DMS53 treated with DMSO at 0.1 percent for 48 hours (cell line): Measurements from ENCODE around the gene PRAMEF12.
"Not testable (repeated sequence)": the region's sequence is repeated elsewhere in the genome, so short reads cannot be mapped to it uniquely, and the experiment has no call there.

Experiments
- DNase-seq: peaks from one replicate; lab custom pipeline; 2025; ENCODE audit not compliant: unreplicated experiment; lab: John Stamatoyannopoulos, UW

Gene PRAMEF12

GRCh38 chr1:12769976-12770505 is 3.5 kb upstream of the PRAMEF12 start:
- no peak for DNase-seq

GRCh38 chr1:12770620-12771019 is 2.9 kb upstream of the PRAMEF12 start:
- no peak for DNase-seq

- DNase-seq: no peak
Observed at GRCh38 chr1:12771186-12771585, 2.4 kb upstream of the PRAMEF12 start.

GRCh38 chr1:12772520-12772919 is 1.0 kb upstream of the PRAMEF12 start:
- DNase-seq: no peak

- DNase-seq: no peak
Observed at GRCh38 chr1:12774801-12775345, 1.3 kb downstream of the PRAMEF12 start.

GRCh38 chr1:12775443-12775842 is 1.9 kb downstream of the PRAMEF12 start:
- no peak for DNase-seq

GRCh38 chr1:12776801-12777557 is 3.4 kb downstream of the PRAMEF12 start:
- DNase-seq: no peak

GRCh38 chr1:12778061-12778460 is 4.5 kb downstream of the PRAMEF12 start:
- DNase-seq: no peak

GRCh38 chr1:12778907-12779306 is 5.4 kb downstream of the PRAMEF12 start:
- DNase-seq: no peak

- DNase-seq: not testable (repeated sequence)
Observed at GRCh38 chr1:12781488-12781887, 8.0 kb downstream of the PRAMEF12 start.

GRCh38 chr1:12783783-12784182 is 10.2 kb downstream of the PRAMEF12 start:
- not testable (repeated sequence) for DNase-seq

- DNase-seq: not testable (repeated sequence)
Observed at GRCh38 chr1:12784729-12785128, 11.2 kb downstream of the PRAMEF12 start.

- DNase-seq: not testable (repeated sequence)
Observed at GRCh38 chr1:12791097-12791496, 17.6 kb downstream of the PRAMEF12 start, which contains the start of gene PRAMEF1. Gene PRAMEF1, plus strand, starts transcription at chr1:12791397. Its CDS starts 1,831 bp downstream, at chr1:12793228.

GRCh38 chr1:12798911-12799310 is 25.4 kb downstream of the PRAMEF12 start:
- DNase-seq: no peak

GRCh38 chr1:12799730-12800129 is 26.2 kb downstream of the PRAMEF12 start:
- DNase-seq: no peak

GRCh38 chr1:12809933-12810332 is 36.4 kb downstream of the PRAMEF12 start:
- DNase-seq: no peak

- no peak for DNase-seq
Observed at GRCh38 chr1:12810691-12811408, 37.3 kb downstream of the PRAMEF12 start.

- no peak for DNase-seq
Observed at GRCh38 chr1:12811409-12811784, 37.9 kb downstream of the PRAMEF12 start.

GRCh38 chr1:12819061-12819460 is 45.5 kb downstream of the PRAMEF12 start:
- not testable (repeated sequence) for DNase-seq
